K562 (cell line): ENCODE measurements around the gene SLC44A2. TPM values are rescaled to one million over a fixed set of nuclear protein-coding genes. Genes with fewer than 3 reads are reported as not detected.

Source experiments
- CEBPZ ChIP-seq: fragments of 150-350 bp; IDR thresholded peaks from 2 replicates; pipeline ENCODE4 v1.6.1; 2014; ENCODE audit warnings: low read depth, mild to moderate bottlenecking, low read length, borderline replicate concordance
- CREB3 ChIP-seq: fragments of 450-650 bp; conservative IDR thresholded peaks from 2 replicates; pipeline ENCODE4 v1.6.1; 2016; ENCODE audit warnings: missing genetic modification characterization, low read depth, mild to moderate bottlenecking, missing compliant biosample characterization, moderate library complexity
- DEAF1 ChIP-seq: fragments of 450-650 bp; formaldehyde crosslinking; IDR thresholded peaks from 2 replicates; pipeline ENCODE4 v1.4.0; 2020; ENCODE audit warnings: mild to moderate bottlenecking, moderate library complexity
- E4F1 ChIP-seq: fragments of 250-450 bp; sonication (Bioruptor Pico); IDR thresholded peaks from 2 replicates; pipeline ENCODE4 v1.5.0; 2021; ENCODE audit warnings: mild to moderate bottlenecking, borderline replicate concordance
- GATAD2B ChIP-seq: fragments of 450-650 bp; IDR thresholded peaks from 2 replicates; pipeline ENCODE4 v1.6.1; 2017; ENCODE audit warnings: mild to moderate bottlenecking, borderline replicate concordance
- HCFC1 ChIP-seq: IDR thresholded peaks from 2 replicates; pipeline ENCODE4 v1.6.1; 2012; ENCODE audit warnings: low read depth, low read length, improper control_type of control experiment
- HMGN3 ChIP-seq: IDR thresholded peaks from 2 replicates; pipeline ENCODE4 v1.6.1; 2011; ENCODE audit warnings: borderline replicate concordance, low read depth, mild to moderate bottlenecking, mixed read lengths, low read length; ENCODE audit not compliant: insufficient read length; ENCODE audit errors: extremely low read depth
- NRF1 ChIP-seq, 2 experiments: fragments of 450-650 bp; IDR thresholded peaks in 1 of 2; conservative IDR thresholded peaks in 1 of 2; 2 replicates each; pipeline ENCODE4 v1.6.1; 2014; ENCODE audit warnings: mild to moderate bottlenecking in 2 of 2
- POLR2G ChIP-seq: fragments of 200-400 bp; formaldehyde crosslinking; IDR thresholded peaks from 2 replicates; pipeline ENCODE4 v1.6.1; 2017; ENCODE audit warnings: low read depth, mild to moderate bottlenecking, antibody characterized with exemption, low read length, moderate library complexity
- PTBP1 ChIP-seq: fragments of 200-400 bp; formaldehyde crosslinking; IDR thresholded peaks from 2 replicates; pipeline ENCODE4 v1.6.1; 2017; ENCODE audit warnings: low read depth, low read length
- SMC3 ChIP-seq: conservative IDR thresholded peaks from 2 replicates; pipeline ENCODE4 v1.6.1; 2011; ENCODE audit warnings: low read depth, low read length, improper control_type of control experiment; ENCODE audit not compliant: insufficient read depth
- TEAD1 ChIP-seq, 2 experiments: fragments of 450-650 bp in 1 of 2; sonication (generic) in 1 of 2; formaldehyde crosslinking; IDR thresholded peaks; 2 replicates each; pipeline versions ENCODE4 v1.4.0 to v1.8.0; 2020 to 2022; ENCODE audit warnings: mild to moderate bottlenecking in 2 of 2, missing genetic modification reagents in 1 of 2
- THAP7 ChIP-seq: fragments of 250-450 bp; sonication (Bioruptor Pico); IDR thresholded peaks from 2 replicates; pipeline ENCODE4 v1.5.0; 2021
- ZFPM2 ChIP-seq: fragments of 250-450 bp; sonication (Bioruptor Pico); IDR thresholded peaks from 2 replicates; pipeline ENCODE4 v1.5.1; 2022; ENCODE audit warnings: mild to moderate bottlenecking
- ZNF398 ChIP-seq: fragments of 250-450 bp; sonication (Bioruptor Pico); IDR thresholded peaks from 2 replicates; pipeline ENCODE4 v1.8.0; 2021; ENCODE audit warnings: moderate library complexity, mild to moderate bottlenecking, inconsistent platforms
- polyA plus RNA-seq, 8 experiments: library from polyadenylated mRNA; depleted of rRNA in 4 of 8; stranded (reverse) in 5 of 8; unstranded in 3 of 8; fragments of >200 nt; fragmentation: Nextera tagmentation in 2 of 8; fragmentation: Illumina TruSeq in 1 of 8; extraction: Ambion mirVana in 2 of 8; extraction: Trizol in 1 of 8; gene quantifications; 2 replicates each; pipeline versions ENCODE4 v1.2.1 to v1.2.3, GENCODE V29; 2011 to 2014; ENCODE audit warnings: inconsistent platforms in 1 of 8, missing spikeins in 1 of 8
- total RNA-seq, 7 experiments: library from RNA; depleted of rRNA in 6 of 7; stranded (reverse); fragments of >200 nt in 6 of 7; fragmentation: Illumina TruSeq in 2 of 7; extraction: Trizol in 2 of 7; gene quantifications; 2 replicates each; pipeline versions ENCODE4 v1.2.1 to v1.2.3, GENCODE V29; 2011 to 2021; ENCODE audit warnings: low replicate concordance in 1 of 7

The SLC44A2 gene
- total and polyA plus RNA-seq, 9 of the 15 experiments (the other 6 are each of a cell fraction or from before 2014, with no cell fraction given) = 1.1 to 34.2 (median 8.1) TPM

- TF ChIP-seq SMC3 (peak; percentile 100), CREB3 (tag) (no peak), CEBPZ (no peak), ZNF398 (CRISPR knock-in tag) (no peak), POLR2G (no peak), PTBP1 (no peak), NRF1 (conservative IDR thresholded peaks at IDR 0.05 in 1 of 2, IDR thresholded peaks at IDR 0.05 in 1 of 2) (no peak), HCFC1 (peak; percentile 27; the same call in 1 of the 2 replicates), HMGN3 (no peak), DEAF1 (CRISPR knock-in tag) (peak; percentile 97), THAP7 (CRISPR knock-in tag) (no peak), GATAD2B (no peak), TEAD1 (CRISPR knock-in tag; IDR thresholded peaks at IDR 0.05) (no peak), ZFPM2 (CRISPR knock-in tag) (no peak), E4F1 (CRISPR knock-in tag) (no peak)
Observed at GRCh38 chr19:10580979-10581631, 44.2 kb upstream of the SLC44A2 start (continued).
